Measurements from ENCODE around the gene SMG7.

The SMG7 gene

DNA sequence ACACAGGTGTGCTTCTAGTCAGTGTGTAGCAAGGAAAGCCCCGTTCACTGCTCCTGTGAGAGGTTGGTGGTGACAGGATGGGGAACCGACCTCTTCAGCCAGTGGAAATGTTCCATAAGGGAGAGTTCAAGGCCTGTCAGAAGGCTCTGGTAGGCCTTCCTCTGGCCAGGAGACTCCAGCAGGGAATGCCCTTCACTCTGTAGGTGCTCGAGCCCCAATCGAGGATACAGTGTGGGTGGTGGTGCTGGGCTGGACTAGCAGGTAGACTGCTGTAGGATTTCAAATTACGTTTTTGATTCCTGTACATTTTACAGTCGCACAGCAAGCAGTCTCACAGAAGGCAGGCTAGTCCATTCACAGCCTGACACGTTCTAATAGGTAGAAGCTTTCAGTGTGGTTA is 80.1 kb downstream of the SMG7 start:
- DNase-seq, result no peak
- H3K9me3 ChIP-seq, result no peaks in the 10 kb centered on the region
- H3K36me3 ChIP-seq, result peaks cover 61% of the 10 kb centered on the region
- H3K4me1 ChIP-seq, result peaks cover 8% of the 10 kb centered on the region
- no peaks in the 10 kb centered on the region for H3K27me3 ChIP-seq
- TF ChIP-seq CTCF (IDR thresholded peaks at IDR 0.05; ENCODE audit: low read depth, low read length), result no peak
- no peak overlapping the region for H3K4me3 ChIP-seq (ENCODE audit: low read depth, low read length)

- no peaks in the 10 kb centered on the region for H3K9me3 ChIP-seq
- H3K36me3 ChIP-seq, result peaks cover 63% of the 10 kb centered on the region
- TF ChIP-seq CTCF (IDR thresholded peaks at IDR 0.05; ENCODE audit: low read depth, low read length), result no peak
- H3K27me3 ChIP-seq, result no peaks in the 10 kb centered on the region
- peaks cover 8% of the 10 kb centered on the region for H3K4me1 ChIP-seq
- no peak for DNase-seq
- H3K4me3 ChIP-seq (ENCODE audit: low read depth, low read length), result no peak overlapping the region
Observed at GRCh38 chr1:183552891-183553290, 80.6 kb downstream of the SMG7 start.

DNA sequence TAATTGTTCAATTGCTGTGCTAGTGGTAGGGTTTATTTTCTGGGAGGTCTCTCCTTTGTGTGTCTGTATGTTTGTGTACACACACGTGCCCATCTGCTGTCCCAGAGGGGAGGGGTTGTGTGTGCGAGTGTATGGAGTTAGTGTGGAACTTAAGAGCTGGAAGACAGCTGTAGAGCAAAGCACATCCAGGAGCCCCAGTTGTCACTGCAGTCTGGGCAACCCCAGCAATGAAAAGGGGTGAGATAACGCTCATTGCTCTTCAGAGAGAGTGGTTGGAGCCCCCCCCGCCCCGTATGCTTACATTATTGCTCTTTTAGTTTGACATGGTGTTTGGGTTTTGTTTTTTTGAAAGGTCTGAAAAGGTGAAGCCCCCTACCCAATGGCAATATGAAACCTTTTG is 81.0 kb downstream of the SMG7 start:
- no peak for DNase-seq
- no peak for TF ChIP-seq CTCF (IDR thresholded peaks at IDR 0.05; ENCODE audit: low read depth, low read length)
- H3K36me3 ChIP-seq, result peaks cover 59% of the 10 kb centered on the region
- H3K4me3 ChIP-seq (ENCODE audit: low read depth, low read length), result no peak overlapping the region
- H3K9me3 ChIP-seq, result no peaks in the 10 kb centered on the region
- peaks cover 8% of the 10 kb centered on the region for H3K4me1 ChIP-seq
- no peaks in the 10 kb centered on the region for H3K27me3 ChIP-seq

- H3K36me3 ChIP-seq, result peaks cover 56% of the 10 kb centered on the region
Observed at GRCh38 chr1:183553764-183554163, 81.5 kb downstream of the SMG7 start.

GRCh38 chr1:183554577-183554976 is 82.3 kb downstream of the SMG7 start:
- Histone ChIP-seq H3K4me1 (peaks cover 8% of the 10 kb centered on the region), H3K9me3 (no peaks in the 10 kb centered on the region), H3K4me3 (ENCODE audit: low read depth, low read length) (no peak overlapping the region), H3K36me3 (peaks cover 48% of the 10 kb centered on the region), H3K27me3 (no peaks in the 10 kb centered on the region)
- no peak for TF ChIP-seq CTCF (IDR thresholded peaks at IDR 0.05; ENCODE audit: low read depth, low read length)
- DNase-seq, result no peak

More at GRCh38 chr1:183553764-183554163, 81.5 kb downstream of the SMG7 start:
- H3K27me3 ChIP-seq, result no peaks in the 10 kb centered on the region
- H3K4me3 ChIP-seq (ENCODE audit: low read depth, low read length), result no peak overlapping the region
- no peaks in the 10 kb centered on the region for H3K9me3 ChIP-seq
- no peak for TF ChIP-seq CTCF (IDR thresholded peaks at IDR 0.05; ENCODE audit: low read depth, low read length)
- H3K4me1 ChIP-seq, result peaks cover 8% of the 10 kb centered on the region
- no peak for DNase-seq

GRCh38 chr1:183559061-183559460 is 86.8 kb downstream of the SMG7 start:
- DNase-seq, result no peak
- Histone ChIP-seq H3K36me3 (peaks cover 11% of the 10 kb centered on the region), H3K27me3 (no peaks in the 10 kb centered on the region), H3K4me1 (no peaks in the 10 kb centered on the region), H3K4me3 (ENCODE audit: low read depth, low read length) (no peak overlapping the region), H3K9me3 (no peaks in the 10 kb centered on the region)
- no peak for TF ChIP-seq CTCF (IDR thresholded peaks at IDR 0.05; ENCODE audit: low read depth, low read length)
